DND-41 (cell line): ENCODE results near the gene CACNA2D4.

Experiments used
- ATAC-seq: fragments of 200-7000 bp; cut with Tn5 transposase; 3 replicates; pipeline ENCODE4 v1.9.1; 2021; ENCODE audit warnings: low read depth; ENCODE audit not compliant: insufficient read depth
- DNase-seq: peaks from one replicate; pipeline ENCODE4 v3.0.0-alpha.2; 2020
- H2AFZ ChIP-seq: 2 replicates; pipeline ENCODE4 v1.6.0; 2012; ENCODE audit warnings: low read depth, low read length
- H3K27ac ChIP-seq: 2 replicates; pipeline ENCODE4 v1.5.1; 2012; ENCODE audit warnings: low read length, inconsistent platforms
- H3K27me3 ChIP-seq: fragments of 200-600 bp; sonication (generic); 2 replicates; pipeline ENCODE4 v1.6.0; 2012; ENCODE audit warnings: low read length, mild to moderate bottlenecking, inconsistent platforms; ENCODE audit not compliant: insufficient read depth, poor library complexity
- H3K36me3 ChIP-seq: 2 replicates; pipeline ENCODE4 v1.5.1; 2012; ENCODE audit warnings: low read length, inconsistent platforms; ENCODE audit not compliant: insufficient read depth
- H3K4me1 ChIP-seq: 2 replicates; pipeline ENCODE4 v1.5.1; 2012; ENCODE audit warnings: mild to moderate bottlenecking, low read length; ENCODE audit not compliant: insufficient read depth
- H3K4me2 ChIP-seq: 2 replicates; pipeline ENCODE4 v1.6.0; 2012; ENCODE audit warnings: mild to moderate bottlenecking, moderate library complexity, low read length, inconsistent platforms; ENCODE audit not compliant: insufficient read depth
- H3K4me3 ChIP-seq, 2 experiments: fragments of 200-600 bp in 1 of 2; shearing (Covaris generic) in 1 of 2; 2 replicates each; pipeline ENCODE4 v1.5.1; 2012 to 2016; ENCODE audit warnings: inconsistent platforms in 2 of 2, low read length in 2 of 2, mild to moderate bottlenecking in 2 of 2, low read depth in 1 of 2, moderate library complexity in 1 of 2
- H3K79me2 ChIP-seq: 2 replicates; pipeline ENCODE4 v1.6.0; 2012; ENCODE audit warnings: low read length, inconsistent platforms; ENCODE audit not compliant: insufficient read depth
- H3K9ac ChIP-seq: 2 replicates; pipeline ENCODE4 v1.6.0; 2012; ENCODE audit warnings: low read depth, mild to moderate bottlenecking, inconsistent platforms, low read length, moderate library complexity
- H3K9me3 ChIP-seq: 2 replicates; pipeline ENCODE4 v1.5.1; 2012; ENCODE audit warnings: low read length, moderate library complexity, mild to moderate bottlenecking, inconsistent platforms; ENCODE audit not compliant: insufficient read depth, severe bottlenecking
- H4K20me1 ChIP-seq: 2 replicates; pipeline ENCODE4 v1.6.0; 2012; ENCODE audit warnings: low read length; ENCODE audit not compliant: insufficient read depth
- EZH2 ChIP-seq: IDR thresholded peaks from 3 replicates; pipeline ENCODE4 v1.6.1; 2012; ENCODE audit warnings: borderline replicate concordance, low read depth, mild to moderate bottlenecking, moderate library complexity, low read length, inconsistent platforms; ENCODE audit not compliant: severe bottlenecking
- TF ChIP-seq, protein P1 (sequence below): IDR thresholded peaks from 2 replicates; pipeline ENCODE4 v1.5.1; 2012; ENCODE audit warnings: borderline replicate concordance, low read length, moderate library complexity, mild to moderate bottlenecking; ENCODE audit not compliant: poor library complexity, severe bottlenecking; ENCODE audit errors: extremely low read depth

CACNA2D4 gene

GRCh38 chr12:1806301-1807086 is 112.0 kb downstream of the CACNA2D4 start:
- H3K4me1 ChIP-seq: peaks cover 4% of the 10 kb centered on the region
- no peak overlapping the region for H3K27ac ChIP-seq
- H3K27me3 ChIP-seq: no peaks in the 10 kb centered on the region
- H3K4me3 ChIP-seq: no peak overlapping the region
- no peak overlapping the region for H3K9ac ChIP-seq
- TF ChIP-seq, protein P1, sequence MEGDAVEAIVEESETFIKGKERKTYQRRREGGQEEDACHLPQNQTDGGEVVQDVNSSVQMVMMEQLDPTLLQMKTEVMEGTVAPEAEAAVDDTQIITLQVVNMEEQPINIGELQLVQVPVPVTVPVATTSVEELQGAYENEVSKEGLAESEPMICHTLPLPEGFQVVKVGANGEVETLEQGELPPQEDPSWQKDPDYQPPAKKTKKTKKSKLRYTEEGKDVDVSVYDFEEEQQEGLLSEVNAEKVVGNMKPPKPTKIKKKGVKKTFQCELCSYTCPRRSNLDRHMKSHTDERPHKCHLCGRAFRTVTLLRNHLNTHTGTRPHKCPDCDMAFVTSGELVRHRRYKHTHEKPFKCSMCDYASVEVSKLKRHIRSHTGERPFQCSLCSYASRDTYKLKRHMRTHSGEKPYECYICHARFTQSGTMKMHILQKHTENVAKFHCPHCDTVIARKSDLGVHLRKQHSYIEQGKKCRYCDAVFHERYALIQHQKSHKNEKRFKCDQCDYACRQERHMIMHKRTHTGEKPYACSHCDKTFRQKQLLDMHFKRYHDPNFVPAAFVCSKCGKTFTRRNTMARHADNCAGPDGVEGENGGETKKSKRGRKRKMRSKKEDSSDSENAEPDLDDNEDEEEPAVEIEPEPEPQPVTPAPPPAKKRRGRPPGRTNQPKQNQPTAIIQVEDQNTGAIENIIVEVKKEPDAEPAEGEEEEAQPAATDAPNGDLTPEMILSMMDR: no peak
- ATAC-seq (no peak), DNase-seq (no peak)
- H3K4me2 ChIP-seq: no peak overlapping the region
- H3K9me3 ChIP-seq: no peaks in the 10 kb centered on the region
- no peaks in the 10 kb centered on the region for H4K20me1 ChIP-seq
- no peaks in the 10 kb centered on the region for H3K79me2 ChIP-seq
- H3K36me3 ChIP-seq: no peaks in the 10 kb centered on the region
- H2AFZ ChIP-seq: no peak overlapping the region

DNA sequence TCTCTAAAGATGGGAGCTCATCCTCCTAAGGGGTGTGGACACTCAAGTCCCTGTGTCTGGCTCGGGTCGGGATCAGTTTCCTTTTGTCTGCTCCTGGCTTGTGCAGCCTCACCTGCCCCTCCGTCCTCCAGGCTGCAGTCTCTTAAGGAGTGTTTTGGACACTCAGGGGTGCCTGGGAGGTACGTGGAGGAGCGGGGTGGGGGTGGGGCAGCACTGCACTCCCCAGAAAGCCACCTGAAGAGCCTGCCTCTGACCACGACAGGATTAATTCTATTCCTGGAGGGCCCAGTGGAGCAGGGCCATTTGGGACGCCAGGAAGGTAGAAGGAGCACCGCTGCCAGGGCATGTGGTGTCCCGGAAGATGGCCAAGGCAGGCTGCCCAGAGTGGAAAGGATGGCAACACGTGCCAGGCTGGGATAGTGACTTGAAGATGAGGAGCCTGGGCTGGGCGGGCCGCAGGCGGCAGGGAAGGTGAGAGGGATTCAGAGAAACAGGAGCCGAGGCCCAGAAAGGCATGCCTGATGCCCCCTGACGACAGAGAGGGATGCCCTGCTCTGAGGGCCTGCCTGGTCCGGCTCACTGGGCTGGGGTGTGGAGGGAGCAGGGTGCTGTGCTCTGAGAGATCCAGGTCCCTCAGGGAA is 112.9 kb downstream of the CACNA2D4 start:
- Histone ChIP-seq H3K36me3 (no peaks in the 10 kb centered on the region), H3K4me3 (no peak overlapping the region), H3K4me2 (no peak overlapping the region), H3K27me3 (no peaks in the 10 kb centered on the region), H2AFZ (peak overlapping the region; percentile 78; the same call in 1 of the 2 replicates), H3K79me2 (no peaks in the 10 kb centered on the region), H3K27ac (no peak overlapping the region), H3K4me1 (peaks cover 4% of the 10 kb centered on the region), H3K9ac (no peak overlapping the region), H3K9me3 (no peaks in the 10 kb centered on the region), H4K20me1 (no peaks in the 10 kb centered on the region)
- no peak for TF ChIP-seq EZH2
- TF ChIP-seq, protein P1: no peak
- ATAC-seq (no peak), DNase-seq (no peak)

GRCh38 chr12:1804545-1805332 is 113.7 kb downstream of the CACNA2D4 start:
- Histone ChIP-seq H3K4me3 (no peak overlapping the region), H4K20me1 (no peaks in the 10 kb centered on the region), H3K4me2 (no peak overlapping the region; the same call in 1 of the 2 replicates), H2AFZ (peak overlapping the region; percentile 78; the same call in 1 of the 2 replicates), H3K4me1 (peaks cover 4% of the 10 kb centered on the region), H3K36me3 (no peaks in the 10 kb centered on the region), H3K27me3 (no peaks in the 10 kb centered on the region), H3K79me2 (no peaks in the 10 kb centered on the region), H3K9ac (no peak overlapping the region), H3K27ac (no peak overlapping the region), H3K9me3 (no peaks in the 10 kb centered on the region)
- ATAC-seq: peak; percentile 99
- TF ChIP-seq, protein P1: no peak
- no peak for TF ChIP-seq EZH2
- DNase-seq: peak; percentile 86
